ENCODE results near the gene DIS3. TPM values are rescaled to one million over a fixed set of nuclear protein-coding genes. Genes with fewer than 3 reads are reported as not detected.

Gene DIS3
- total and polyA plus RNA-seq, 2 of the 4 experiments (the other 2 are of a cell fraction): 19.3 to 33.3 TPM

GRCh38 chr13:72716776-72717175 is 64.9 kb downstream of the DIS3 start:
- ATAC-seq (ENCODE audit: low read depth) (no peak), DNase-seq (no peak)
- intact Hi-C loops (cut with micrococcal nuclease): no loop called here
- TF ChIP-seq RCOR1 (IDR thresholded peaks at IDR 0.05; ENCODE audit: insufficient replicate concordance, low read length) (no peak), FOS (IDR thresholded peaks at IDR 0.05; ENCODE audit: low read depth, low read length) (no peak), MAZ (IDR thresholded peaks at IDR 0.05; ENCODE audit: borderline replicate concordance, low read depth, low read length) (no peak), RFX5 (IDR thresholded peaks at IDR 0.05; ENCODE audit: low read depth, low read length) (no peak), BHLHE40 (IDR thresholded peaks at IDR 0.05; ENCODE audit: low read depth, low read length) (no peak), RAD21 (IDR thresholded peaks at IDR 0.05; ENCODE audit: low read length) (no peak), POLR2A (IDR thresholded peaks at IDR 0.05; ENCODE audit: low read depth, low read length) (no peak), CEBPB (IDR thresholded peaks at IDR 0.05; ENCODE audit: low read depth, low read length) (no peak), USF2 (IDR thresholded peaks at IDR 0.05; ENCODE audit: low read depth, low read length) (no peak), CTCF (conservative IDR thresholded peaks at IDR 0.05; ENCODE audit: low read depth, low read length) (no peak), ELK1 (IDR thresholded peaks at IDR 0.05; ENCODE audit: borderline replicate concordance, low read depth, low read length) (no peak), SMC3 (IDR thresholded peaks at IDR 0.05; ENCODE audit: low read depth, low read length) (no peak), MAFK (IDR thresholded peaks at IDR 0.05; ENCODE audit: low read depth, low read length) (no peak), MXI1 (IDR thresholded peaks at IDR 0.05; ENCODE audit: borderline replicate concordance, low read depth, low read length) (no peak), CHD1 (IDR thresholded peaks at IDR 0.05; ENCODE audit: low read depth, low read length) (no peak), NFE2L2 (IDR thresholded peaks at IDR 0.05; ENCODE audit: low read depth, low read length) (no peak)
- Histone ChIP-seq H2BK15ac (ENCODE audit: low read depth, low read length) (no peak overlapping the region), H2AK9ac (replicated peaks; ENCODE audit: low read depth, low read length, poor library complexity) (no peak overlapping the region), H3K23ac (ENCODE audit: low read depth, low read length) (no peak overlapping the region), H3K9me1 (ENCODE audit: insufficient read depth, low read length) (no peaks in the 10 kb centered on the region), H3K4me2 (ENCODE audit: low read depth, low read length) (no peak overlapping the region), H3K14ac (replicated peaks; ENCODE audit: low read depth, low read length) (no peak overlapping the region), H2BK120ac (ENCODE audit: low read depth, low read length) (no peak overlapping the region), H3K56ac (ENCODE audit: extremely low read depth, insufficient read depth, low read length) (no peak overlapping the region), H4K5ac (ENCODE audit: low read depth, low read length) (no peak overlapping the region), H2BK20ac (ENCODE audit: low read depth, low read length) (no peak overlapping the region), H3K27ac (ENCODE audit: insufficient read depth, low read length) (no peak overlapping the region), H3K9me3 (ENCODE audit: control insufficient read depth, insufficient read depth, low read length) (no peaks in the 10 kb centered on the region), H3K4ac (ENCODE audit: low read depth, low read length) (no peak overlapping the region), H4K8ac (ENCODE audit: low read depth in 2 of 2, low read length in 2 of 2) (no peak overlapping the region), H2AFZ (replicated peaks; ENCODE audit: low read length, poor library complexity) (no peak overlapping the region), H3K4me3 (ENCODE audit: insufficient read depth, low read depth, low read length) (no peak overlapping the region), H2BK5ac (ENCODE audit: low read depth, low read length, poor library complexity, severe bottlenecking) (no peak overlapping the region), H3K36me3 (ENCODE audit: control insufficient read depth, insufficient read depth, low read length) (peaks cover 14% of the 10 kb centered on the region), H3K4me1 (ENCODE audit: control insufficient read depth, insufficient read depth, low read length) (no peaks in the 10 kb centered on the region), H3K9ac (ENCODE audit: low read depth, low read length) (no peak overlapping the region), H4K91ac (ENCODE audit: insufficient read depth, low read depth, low read length) (no peak overlapping the region), H3K79me1 (ENCODE audit: low read depth in 1 of 2, low read length in 2 of 2) (peaks cover 37 to 46% of the 10 kb centered on the region in 2 experiments), H4K20me1 (ENCODE audit: insufficient read depth, low read length) (no peaks in the 10 kb centered on the region), H3K27me3 (ENCODE audit: control insufficient read depth, insufficient read depth, low read length) (no peaks in the 10 kb centered on the region), H3K18ac (ENCODE audit: low read depth, low read length) (no peak overlapping the region), H2AK5ac (ENCODE audit: low read depth, low read length) (no peak overlapping the region)
- ChIA-PET CTCF (no interaction called here), POLR2A (ENCODE audit: unreplicated experiment) (no interaction called here)
- BruUV-seq (replicated peaks): no TSS peak
- in situ Hi-C loops (cut with MboI; ENCODE audit: low sequenced_read_pairs): no loop called here
- 100% methylated on average over 1 of the region's 3 CpGs; no CpG with 5 or more reads in 1 of the 2 experiments for WGBS, 2 experiments (ENCODE audit: extremely low coverage in 2 of 2, insufficient read length in 1 of 2)
- dilution Hi-C loops (cut with HindIII; ENCODE audit: low sequenced_read_pairs, unreplicated experiment): no loop called here
